GM18907 (cell line): ENCODE measurements around the gene C1orf115.
"Not testable (repeated sequence)": the region's sequence is repeated elsewhere in the genome, so short reads cannot be mapped to it uniquely, and the experiment has no call there.

Experiments
- ATAC-seq: cut with Tn5 transposase; IDR thresholded peaks from one replicate; pipeline ENCODE4 v1.9.1; 2021; ENCODE audit warnings: mild to moderate bottlenecking, moderate library complexity; ENCODE audit not compliant: unreplicated experiment

The C1orf115 gene

DNA sequence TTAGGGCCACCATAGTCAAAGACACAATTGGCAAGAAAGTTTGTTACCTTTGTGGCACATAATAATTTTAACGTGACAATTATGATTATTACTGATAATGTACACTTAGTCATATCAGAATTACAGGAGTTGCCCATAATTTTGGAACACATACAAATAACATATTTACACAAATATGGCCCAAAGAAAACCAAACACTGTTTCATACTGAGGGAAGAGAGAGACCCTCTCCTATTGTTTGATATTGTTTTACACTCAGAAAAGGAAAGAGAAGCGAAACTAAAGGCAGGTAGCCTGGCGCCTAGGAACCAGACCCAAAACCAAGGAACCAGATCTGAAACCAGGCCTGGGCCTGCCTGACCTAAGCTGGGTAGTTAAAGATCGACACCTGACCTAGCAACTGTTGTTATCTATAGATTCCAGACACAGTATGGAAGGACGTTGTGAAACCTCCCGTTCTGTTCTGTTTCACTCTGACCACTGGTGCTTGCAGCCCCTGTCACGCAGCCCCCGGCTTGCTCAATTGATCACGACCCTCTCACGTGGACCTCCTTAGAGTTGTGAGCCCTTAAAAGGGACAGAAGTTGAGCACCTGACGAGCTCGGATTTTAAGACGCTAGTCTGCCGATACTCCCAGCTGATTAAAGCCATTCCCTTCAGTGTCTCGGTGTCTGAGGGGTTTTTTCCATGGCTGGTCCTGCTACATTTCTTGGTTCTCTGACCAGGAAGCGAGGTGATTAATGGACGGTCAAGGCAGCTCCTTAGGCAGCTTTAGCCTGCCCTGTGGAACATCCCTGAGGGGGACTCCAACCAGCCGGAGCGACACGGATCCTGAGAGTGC lies 27.9 kb downstream of the C1orf115 start:
- no peak for ATAC-seq

DNA sequence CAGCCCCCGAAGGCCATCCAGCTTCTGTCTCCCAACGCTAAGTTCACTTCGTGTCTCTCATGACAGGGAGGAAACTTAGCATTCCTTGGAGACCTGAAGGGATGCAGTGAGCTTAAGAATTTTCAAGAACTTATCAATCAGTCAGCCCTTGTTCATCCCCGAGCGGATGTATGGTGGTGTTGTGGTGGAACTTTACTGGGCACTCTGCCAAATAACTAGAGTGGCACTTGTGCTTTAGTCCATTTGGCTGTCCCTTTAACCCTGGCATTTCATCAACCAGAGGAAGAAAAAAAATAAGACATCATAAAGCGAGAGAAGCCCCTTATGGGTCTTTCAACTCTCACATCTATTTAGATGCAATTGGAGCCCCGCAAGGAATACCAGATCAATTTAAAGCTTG lies 31.1 kb downstream of the C1orf115 start:
- not testable (repeated sequence) for ATAC-seq

DNA sequence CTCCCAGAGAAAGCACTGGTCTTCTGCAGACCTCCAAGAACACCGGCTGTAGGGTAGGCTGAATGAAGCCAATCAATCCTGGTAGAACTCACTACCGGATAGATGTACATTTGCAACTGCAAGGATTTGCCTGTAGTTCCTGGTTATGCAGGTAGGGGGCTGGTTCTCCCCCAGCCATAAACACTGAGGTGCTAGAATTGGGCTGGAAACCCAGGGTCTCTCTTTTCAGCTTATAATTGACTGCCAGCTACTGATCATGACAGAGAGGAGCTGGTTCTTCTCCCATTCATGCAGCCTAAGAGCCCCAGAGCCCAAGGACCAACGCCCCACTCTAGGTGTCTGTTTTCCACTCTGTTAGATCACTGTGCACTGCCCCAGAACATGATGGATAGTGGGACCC lies 36.5 kb downstream of the C1orf115 start:
- no peak for ATAC-seq

DNA sequence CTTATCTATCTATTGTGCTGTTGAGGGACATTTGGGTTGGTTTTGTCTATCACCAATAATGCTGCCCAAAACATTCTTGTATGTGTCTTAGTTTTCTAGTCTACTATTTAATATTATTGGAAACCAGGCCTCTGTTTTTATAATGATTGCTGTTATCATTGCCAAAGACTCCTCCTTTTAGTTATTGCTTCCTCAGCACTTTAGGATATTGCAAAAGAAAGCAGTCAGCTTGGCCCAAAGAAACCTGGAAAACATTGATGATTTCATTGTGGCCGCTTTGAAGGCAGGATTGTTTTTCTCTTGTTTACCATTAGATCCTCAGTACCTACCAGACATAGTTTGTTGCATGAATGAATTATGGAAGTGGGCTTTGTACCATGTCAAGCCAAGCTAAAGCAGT lies 37.4 kb downstream of the C1orf115 start:
- ATAC-seq: no peak

DNA sequence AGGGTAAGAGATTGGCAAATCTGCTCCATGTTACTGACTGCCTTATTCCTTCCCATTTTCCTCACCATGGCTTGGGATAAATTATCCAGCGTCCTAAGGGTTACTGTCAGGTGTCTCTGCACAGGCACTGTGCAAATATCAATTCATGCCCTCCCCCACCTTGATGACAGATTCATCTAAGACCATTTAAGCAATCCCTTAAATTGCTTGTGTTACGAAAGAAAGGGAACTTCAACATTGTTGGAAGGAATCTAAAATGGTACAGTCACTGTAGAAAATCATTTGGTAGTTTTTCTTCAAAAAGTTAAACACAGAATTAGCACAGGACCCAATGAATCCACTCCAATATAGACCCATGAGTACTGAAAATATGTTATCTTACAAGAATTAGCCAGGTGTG lies 40.3 kb downstream of the C1orf115 start:
- no peak for ATAC-seq

DNA sequence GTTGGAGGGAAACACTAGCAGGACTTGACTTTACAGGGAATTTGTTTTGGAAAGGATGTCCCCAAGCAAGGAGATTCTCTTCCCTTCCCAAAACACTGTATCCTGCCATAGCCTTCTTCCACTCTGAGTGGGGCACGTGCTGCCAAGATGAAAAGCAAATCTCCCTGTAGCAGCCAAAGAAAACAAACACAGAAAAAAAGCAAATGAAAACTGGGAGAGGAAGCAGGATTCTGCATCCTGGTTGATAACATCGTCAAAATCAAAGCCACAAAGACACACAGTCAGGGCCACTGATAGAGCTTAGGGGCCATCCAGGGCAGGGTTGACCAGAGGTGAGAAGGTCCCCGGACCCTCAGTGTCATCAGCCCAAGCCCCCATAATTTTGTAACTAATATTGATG lies 42.0 kb downstream of the C1orf115 start:
- no peak for ATAC-seq

DNA sequence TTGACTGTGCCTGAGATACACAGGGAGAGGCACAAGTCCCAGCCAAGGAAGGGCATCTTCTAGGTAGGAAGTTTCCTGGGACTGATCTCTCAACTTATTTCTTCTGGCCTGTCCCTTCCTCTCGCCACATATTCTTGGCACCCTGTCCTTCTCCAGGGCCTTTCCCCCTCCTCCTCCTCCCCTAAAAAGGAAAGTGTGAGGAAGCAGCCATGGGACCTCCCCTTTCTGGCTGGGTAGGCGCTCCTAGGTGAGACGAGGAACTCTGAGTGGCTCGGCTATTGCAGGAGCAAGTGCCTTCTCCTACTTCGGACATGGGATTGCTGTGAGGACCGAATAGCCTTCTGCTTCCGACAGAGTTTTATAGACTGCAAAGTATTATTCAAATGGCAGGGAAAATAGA lies 42.5 kb downstream of the C1orf115 start:
- no peak for ATAC-seq

DNA sequence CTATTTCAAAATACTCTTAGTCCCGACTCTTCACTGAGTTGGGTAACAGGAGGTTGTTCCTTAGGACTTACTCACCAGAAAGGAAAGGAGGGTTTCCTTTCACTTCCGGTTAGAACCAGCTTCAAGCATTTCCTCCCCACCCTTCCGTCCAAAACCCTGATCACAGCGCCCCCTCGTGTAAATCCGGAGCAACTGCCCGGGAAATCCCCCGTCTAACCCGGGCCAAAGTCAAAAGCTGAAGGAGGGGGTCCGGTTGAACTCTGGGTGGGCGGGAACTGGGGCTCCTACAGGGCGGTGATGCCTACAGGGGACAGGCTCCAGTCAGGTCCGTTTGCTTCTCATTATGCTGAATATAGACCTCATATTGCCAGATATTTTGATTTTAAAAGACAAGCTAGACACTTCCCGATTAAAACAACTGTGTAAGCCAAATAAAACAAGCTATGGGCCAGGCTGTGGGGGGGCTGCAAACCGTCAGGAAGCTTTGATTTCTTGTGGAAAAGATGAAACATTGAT lies 43.0 kb downstream of the C1orf115 start:
- peak; percentile 90 for ATAC-seq

DNA sequence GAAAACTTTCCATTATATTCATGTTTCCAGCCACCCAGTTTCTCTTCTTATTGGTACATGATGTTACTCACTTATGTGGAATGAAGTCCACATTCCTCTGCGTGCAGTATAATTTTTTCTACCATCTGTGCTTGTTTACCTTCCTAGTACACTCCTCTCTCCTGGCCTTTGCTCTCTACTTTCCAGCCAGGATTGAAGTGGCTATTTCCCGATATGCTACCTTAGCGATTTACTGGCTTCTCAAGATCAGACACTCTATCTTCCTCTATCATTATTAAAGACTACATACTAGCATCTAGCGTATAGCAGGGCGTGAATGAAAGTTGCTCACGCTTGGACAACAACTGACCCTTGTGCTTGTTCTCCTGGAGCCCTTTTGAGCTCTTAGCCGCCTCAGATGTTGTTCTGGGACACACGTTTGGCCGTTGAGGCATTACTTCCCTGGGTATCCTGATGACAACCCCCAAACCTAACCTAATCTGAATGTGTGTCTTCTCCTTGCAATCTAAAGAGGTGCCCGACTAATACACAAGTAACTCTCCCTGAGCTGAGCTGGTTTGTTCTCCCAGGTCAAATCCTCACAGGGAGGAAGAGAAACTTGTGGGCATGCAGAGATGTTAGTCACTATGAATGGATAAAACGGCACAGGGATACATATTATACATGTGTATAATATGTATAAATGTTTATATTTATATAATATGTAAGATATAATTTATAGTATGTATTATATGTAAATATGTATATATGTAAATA lies 44.6 kb downstream of the C1orf115 start:
- ATAC-seq: no peak

DNA sequence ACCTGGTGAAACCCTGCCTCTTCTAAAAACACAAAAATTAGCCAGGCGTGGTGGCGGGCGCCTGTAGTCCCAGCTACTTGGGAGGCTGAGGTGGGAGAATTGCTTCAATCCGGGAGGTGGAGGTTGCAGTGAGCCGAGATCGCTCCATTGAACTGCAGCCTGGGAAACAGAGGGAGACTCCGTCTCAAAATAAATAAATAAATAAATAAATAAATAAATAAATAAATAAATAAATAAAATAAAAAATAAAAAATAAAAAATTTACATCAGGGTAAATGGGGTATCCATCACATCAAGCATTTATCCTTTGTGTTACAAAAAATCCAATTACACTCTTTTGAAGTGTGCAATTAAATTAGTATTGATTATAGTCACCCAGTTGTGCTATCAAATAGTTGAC lies 46.1 kb downstream of the C1orf115 start:
- ATAC-seq: not testable (repeated sequence)

DNA sequence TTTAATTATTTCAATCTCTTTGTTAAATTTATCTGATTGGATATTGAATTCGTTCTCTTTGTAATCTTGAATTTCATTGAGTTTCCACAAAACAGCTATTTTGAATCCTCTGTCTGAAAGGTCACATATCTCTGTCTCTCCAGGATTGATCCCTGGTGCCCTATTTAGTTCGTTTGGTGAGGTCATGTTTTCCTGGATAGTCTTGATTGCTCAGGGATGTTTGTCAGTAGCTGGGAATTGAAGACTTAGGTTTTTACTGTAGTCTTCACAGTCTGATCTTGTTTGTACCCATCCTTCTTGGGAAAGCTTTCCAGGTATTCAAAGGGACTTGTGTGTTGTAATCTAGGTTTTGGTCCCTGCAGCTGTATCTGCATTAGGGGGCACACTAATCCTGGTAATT lies 51.2 kb downstream of the C1orf115 start:
- ATAC-seq: no peak

DNA sequence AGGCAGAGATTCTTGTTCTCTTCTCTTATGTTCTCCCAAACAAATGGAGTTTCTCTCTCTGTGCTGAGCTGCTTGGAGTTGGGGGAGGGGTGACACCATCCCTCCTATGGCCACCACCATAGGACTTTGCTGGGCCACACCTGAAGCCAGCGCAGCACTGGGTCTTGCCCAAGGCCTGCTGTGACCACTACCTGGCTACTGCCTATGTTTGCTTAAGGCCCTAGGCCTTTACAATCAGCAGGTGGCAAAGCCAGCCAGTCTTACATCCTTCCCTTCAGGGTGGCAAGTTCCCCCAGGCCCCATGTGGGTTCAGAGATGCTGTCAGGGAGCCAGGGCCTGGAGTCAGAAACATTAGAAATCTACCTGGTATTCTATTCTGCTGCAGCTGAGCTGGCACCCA lies 51.7 kb downstream of the C1orf115 start:
- no peak for ATAC-seq

DNA sequence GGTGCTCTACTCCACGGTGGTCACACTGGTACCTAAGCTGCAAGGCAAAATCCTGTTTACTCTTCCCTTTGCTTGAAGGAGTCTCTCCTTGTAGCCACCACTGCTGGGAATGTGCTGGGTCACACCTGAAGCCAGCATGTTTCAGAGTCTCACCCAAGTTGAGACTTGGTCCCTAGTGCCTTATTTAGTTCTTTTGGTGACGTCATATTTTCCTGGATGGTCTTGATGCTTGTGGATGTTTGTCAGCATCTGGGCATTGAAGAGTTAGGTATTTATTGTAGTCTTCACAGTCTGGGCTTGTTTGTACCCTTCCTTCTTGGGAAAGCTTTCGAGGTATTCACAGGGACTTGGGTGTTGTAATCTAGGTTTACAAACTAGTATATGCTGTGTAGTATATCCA lies 52.4 kb downstream of the C1orf115 start:
- no peak for ATAC-seq

DNA sequence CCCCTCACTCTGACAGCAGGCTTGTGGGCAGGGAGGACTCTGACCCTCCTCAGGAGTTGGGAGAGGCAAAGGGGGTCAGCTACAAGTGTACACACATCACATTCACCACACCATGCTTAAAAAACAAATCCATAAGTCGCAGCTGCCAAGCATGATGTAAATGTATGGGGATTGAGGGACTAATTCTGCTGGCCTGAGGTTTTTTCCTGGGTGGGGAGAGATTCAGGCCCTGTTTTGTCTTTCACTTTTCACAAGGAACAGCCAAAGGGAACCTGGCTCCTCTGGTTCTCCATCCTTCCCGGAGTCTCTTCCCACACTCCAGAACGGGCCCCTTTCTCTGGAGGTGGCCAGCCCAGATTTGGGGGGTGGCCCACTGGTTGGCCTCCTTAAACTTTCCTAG lies 56.7 kb downstream of the C1orf115 start:
- ATAC-seq: no peak

DNA sequence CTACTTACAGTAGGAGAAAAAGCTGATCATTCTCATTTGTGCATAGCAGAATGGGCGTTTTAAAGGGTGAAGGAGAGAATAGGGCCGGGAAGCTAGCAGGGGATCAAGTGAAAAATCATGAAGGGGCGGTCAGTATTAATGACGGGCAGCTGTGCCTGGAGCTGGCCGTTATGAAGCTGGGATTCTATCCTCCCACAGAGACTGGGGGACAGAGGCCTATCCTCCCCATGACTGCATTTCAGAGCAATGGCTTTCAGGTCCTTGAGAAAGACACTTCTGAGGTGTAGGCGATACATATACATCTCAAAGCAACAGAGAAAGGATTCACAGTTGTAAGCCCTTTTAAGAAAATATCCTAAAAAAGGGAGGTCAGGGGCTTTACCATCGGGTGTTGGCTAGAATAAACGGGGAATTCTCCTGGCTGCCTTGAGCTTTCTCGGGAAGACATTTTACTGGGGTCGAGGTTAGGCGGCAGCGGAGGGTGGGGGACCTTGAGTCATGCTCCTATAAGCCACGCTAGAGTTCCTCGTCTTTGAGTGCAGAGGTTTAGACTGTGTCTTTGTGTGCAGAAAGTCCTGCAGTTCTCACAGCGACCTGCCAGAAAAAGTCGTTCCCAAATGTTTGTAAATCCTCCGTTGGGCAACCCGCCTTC lies 57.4 kb downstream of the C1orf115 start:
- ATAC-seq: peak; percentile 8

DNA sequence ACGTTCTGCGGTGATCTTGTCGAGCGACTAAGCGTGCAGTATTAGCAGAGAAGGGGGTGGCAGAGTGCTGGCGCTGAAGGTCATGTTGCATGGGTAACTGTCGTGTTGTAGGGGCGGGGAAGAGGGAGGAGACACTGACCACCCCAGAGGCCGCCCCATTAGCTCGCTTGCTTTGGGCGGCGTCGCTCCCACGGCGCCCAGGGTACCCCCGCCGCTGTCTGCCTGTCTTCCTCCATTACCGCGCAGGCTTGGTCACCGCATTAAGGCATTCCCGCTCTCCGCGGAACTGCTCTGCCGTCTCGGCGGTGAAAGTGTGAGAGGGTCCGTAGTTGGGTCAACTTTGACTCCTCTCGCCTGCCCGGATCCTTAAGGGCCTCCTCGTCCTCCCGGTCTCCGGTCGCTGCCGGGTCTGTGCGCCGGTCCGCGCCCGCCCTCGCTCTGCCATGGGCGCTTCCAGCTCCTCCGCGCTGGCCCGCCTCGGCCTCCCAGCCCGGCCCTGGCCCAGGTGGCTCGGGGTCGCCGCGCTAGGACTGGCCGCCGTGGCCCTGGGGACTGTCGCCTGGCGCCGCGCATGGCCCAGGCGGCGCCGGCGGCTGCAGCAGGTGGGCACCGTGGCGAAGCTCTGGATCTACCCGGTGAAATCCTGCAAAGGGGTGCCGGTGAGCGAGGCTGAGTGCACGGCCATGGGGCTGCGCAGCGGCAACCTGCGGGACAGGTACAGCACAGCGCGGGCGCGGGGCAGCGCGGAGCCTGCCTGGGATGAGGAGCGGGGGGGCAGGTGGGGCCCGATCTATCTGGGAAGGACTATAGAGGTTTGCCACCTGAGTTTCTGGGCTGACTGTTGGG lies 58.1 kb downstream of the C1orf115 start, which contains the start of gene MTARC2:
Gene MTARC2, plus strand, starts transcription at position 234 of the 846 bp plus-strand sequence. Its CDS starts 210 bp downstream, at position 444.
- peak; percentile 72 for ATAC-seq
